HL-60 (cell line): ENCODE data around the gene SLC46A1.

Source experiments
- GABPA ChIP-seq: IDR thresholded peaks from 2 replicates; pipeline ENCODE4 v1.6.1; 2012; ENCODE audit warnings: low read depth
- POLR2AphosphoS5 ChIP-seq: IDR thresholded peaks from 2 replicates; pipeline ENCODE4 v1.6.1; 2012; ENCODE audit warnings: low read depth
- TF ChIP-seq, protein P1 (sequence below): IDR thresholded peaks from one replicate; pipeline ENCODE4 v1.5.1; 2011; ENCODE audit warnings: low read length, control low read depth, inconsistent platforms; ENCODE audit not compliant: insufficient read depth
- TF ChIP-seq, protein P2 (sequence below): IDR thresholded peaks from 2 replicates; pipeline ENCODE4 v1.6.1; 2012; ENCODE audit warnings: low read depth; ENCODE audit not compliant: insufficient replicate concordance

DNA sequence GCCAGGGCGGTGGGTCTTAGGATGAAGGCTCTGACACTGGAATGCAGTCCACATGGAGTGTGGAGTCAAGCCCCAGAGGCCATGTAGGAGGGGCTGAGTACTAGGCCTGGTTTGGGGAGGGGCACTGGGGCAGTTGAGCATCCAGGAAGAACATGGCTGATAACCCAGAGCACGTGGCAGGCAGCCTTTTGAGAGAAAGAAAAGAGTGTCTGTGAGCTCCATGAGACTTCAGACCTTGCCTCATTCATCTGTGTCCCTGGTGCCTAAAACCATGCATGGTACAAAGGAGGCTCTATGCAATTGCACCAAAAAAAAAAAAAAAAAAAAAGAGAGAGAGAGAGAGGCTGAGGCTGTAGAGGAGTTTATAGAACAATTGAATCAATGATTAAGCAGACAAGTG lies 14.6 kb downstream of the SLC46A1 start:
- TF ChIP-seq, protein P1, sequence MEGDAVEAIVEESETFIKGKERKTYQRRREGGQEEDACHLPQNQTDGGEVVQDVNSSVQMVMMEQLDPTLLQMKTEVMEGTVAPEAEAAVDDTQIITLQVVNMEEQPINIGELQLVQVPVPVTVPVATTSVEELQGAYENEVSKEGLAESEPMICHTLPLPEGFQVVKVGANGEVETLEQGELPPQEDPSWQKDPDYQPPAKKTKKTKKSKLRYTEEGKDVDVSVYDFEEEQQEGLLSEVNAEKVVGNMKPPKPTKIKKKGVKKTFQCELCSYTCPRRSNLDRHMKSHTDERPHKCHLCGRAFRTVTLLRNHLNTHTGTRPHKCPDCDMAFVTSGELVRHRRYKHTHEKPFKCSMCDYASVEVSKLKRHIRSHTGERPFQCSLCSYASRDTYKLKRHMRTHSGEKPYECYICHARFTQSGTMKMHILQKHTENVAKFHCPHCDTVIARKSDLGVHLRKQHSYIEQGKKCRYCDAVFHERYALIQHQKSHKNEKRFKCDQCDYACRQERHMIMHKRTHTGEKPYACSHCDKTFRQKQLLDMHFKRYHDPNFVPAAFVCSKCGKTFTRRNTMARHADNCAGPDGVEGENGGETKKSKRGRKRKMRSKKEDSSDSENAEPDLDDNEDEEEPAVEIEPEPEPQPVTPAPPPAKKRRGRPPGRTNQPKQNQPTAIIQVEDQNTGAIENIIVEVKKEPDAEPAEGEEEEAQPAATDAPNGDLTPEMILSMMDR = no peak
- no peak for TF ChIP-seq POLR2AphosphoS5
- TF ChIP-seq, protein P2, sequence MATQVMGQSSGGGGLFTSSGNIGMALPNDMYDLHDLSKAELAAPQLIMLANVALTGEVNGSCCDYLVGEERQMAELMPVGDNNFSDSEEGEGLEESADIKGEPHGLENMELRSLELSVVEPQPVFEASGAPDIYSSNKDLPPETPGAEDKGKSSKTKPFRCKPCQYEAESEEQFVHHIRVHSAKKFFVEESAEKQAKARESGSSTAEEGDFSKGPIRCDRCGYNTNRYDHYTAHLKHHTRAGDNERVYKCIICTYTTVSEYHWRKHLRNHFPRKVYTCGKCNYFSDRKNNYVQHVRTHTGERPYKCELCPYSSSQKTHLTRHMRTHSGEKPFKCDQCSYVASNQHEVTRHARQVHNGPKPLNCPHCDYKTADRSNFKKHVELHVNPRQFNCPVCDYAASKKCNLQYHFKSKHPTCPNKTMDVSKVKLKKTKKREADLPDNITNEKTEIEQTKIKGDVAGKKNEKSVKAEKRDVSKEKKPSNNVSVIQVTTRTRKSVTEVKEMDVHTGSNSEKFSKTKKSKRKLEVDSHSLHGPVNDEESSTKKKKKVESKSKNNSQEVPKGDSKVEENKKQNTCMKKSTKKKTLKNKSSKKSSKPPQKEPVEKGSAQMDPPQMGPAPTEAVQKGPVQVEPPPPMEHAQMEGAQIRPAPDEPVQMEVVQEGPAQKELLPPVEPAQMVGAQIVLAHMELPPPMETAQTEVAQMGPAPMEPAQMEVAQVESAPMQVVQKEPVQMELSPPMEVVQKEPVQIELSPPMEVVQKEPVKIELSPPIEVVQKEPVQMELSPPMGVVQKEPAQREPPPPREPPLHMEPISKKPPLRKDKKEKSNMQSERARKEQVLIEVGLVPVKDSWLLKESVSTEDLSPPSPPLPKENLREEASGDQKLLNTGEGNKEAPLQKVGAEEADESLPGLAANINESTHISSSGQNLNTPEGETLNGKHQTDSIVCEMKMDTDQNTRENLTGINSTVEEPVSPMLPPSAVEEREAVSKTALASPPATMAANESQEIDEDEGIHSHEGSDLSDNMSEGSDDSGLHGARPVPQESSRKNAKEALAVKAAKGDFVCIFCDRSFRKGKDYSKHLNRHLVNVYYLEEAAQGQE = no peak
- no peak for TF ChIP-seq GABPA
